NCI-H2196 (cell line): Measurements from ENCODE around the gene AASDH.

ENCODE experiments used
- DNase-seq: peaks from one replicate; lab custom pipeline; 2025; ENCODE audit not compliant: unreplicated experiment; lab: John Stamatoyannopoulos, UW

The AASDH gene

DNA sequence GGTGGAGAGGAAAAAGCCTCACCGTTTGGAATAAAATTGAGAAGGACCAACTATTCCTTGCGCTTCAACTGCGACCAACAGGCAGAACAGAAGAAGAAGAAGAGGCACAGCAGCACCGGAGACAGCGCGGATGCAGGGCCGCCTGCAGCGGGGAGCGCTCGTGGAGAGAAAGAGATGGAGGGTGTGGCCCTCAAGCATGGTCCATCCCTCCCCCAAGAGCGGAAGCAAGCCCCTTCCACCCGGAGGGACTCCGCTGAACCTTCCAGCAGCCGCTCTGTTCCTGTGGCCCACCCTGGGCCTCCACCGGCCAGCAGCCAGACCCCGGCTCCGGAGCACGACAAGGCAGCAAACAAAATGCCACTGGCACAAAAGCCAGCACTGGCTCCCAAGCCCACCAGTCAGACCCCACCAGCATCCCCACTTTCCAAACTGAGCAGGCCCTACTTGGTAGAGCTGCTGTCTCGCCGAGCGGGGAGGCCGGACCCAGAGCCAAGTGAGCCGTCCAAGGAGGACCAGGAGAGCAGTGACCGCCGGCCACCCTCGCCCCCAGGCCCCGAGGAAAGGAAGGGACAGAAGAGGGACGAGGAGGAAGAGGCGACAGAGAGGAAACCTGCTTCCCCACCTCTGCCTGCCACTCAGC lies 71.2 kb downstream of the AASDH start:
- DNase-seq, result no peak

DNA sequence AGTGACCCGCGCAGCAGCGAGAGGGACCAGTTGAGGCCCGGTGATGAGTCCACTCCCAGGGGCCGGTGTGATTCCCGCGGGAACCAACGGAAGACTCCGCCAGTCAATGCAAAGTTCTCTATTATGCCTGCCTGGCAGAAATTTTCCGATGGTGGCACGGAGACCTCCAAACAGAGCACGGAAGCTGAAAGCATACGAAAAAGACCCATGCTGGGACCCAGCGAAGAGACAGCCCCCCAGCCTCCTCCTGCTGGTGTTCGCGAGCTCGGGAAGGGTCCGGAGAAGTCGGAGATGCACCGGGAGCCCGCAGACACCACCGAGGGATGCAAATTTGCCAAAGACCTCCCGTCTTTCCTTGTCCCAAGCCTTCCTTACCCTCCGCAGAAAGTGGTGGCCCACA lies 71.7 kb downstream of the AASDH start:
- no peak for DNase-seq

DNA sequence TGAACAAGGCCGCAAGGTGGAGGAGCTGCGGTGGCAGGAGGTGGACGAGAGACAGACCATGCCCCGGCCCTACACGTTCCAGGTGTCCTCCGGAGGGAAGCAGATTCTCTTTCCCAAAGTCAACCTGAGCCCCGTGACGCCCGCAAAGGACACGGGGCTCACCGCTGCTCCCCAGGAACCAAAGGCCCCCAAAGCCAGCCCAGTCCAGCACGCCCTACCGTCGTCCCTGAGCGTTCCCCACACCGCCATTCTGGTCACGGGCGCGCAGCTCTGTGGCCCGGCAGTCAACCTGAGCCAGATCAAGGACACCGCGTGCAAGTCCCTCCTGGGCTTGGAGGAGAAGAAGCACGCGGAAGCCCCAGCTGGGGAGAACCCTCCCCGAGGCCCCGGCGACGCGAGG lies 72.2 kb downstream of the AASDH start:
- DNase-seq, result no peak

DNA sequence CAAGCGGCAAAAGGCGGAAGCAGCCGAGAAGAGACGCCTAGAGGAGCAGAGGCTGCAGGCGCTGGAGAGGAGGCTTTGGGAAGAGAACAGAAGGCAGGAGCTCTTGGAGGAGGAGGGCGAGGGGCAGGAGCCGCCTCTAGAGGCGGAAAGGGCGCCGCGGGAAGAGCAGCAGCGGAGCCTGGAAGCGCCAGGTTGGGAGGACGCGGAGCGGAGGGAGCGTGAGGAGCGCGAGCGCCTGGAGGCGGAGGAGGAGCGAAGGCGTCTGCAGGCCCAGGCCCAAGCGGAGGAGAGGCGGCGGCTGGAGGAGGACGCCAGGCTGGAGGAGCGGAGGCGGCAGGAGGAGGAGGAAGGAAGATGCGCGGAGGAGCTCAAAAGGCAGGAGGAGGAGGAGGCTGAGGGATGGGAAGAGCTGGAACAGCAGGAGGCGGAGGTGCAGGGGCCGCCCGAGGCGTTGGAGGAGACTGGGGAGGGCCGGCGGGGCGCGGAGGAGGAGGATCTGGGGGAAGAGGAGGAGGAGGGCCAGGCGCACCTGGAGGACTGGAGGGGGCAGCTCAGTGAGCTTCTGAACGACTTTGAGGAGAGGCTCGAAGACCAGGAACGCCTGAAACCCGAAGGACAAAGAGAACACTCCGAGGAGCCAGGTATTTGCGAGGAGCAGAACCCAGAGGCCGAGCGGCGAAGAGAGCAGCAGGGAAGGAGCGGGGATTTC lies 72.9 kb downstream of the AASDH start:
- DNase-seq, result no peak

DNA sequence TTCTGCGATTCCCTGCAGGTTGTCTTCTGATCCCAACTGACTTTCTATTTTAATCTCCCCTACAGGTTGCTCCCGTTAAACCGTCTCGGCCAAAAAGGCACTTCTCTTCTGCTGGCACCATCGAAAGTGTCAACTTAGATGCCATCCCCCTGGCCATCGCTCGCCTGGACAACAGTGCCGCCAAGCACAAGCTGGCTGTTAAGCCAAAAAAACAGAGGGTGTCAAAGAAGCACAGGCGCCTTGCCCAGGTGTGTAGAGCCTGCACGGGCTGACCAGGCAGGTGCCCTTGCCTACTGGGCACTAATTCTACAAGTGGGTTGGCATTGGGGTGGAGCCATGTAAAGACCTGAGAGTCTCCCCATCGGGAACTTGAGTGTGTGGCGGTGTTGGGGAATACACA lies 74.2 kb downstream of the AASDH start:
- DNase-seq, result no peak

DNA sequence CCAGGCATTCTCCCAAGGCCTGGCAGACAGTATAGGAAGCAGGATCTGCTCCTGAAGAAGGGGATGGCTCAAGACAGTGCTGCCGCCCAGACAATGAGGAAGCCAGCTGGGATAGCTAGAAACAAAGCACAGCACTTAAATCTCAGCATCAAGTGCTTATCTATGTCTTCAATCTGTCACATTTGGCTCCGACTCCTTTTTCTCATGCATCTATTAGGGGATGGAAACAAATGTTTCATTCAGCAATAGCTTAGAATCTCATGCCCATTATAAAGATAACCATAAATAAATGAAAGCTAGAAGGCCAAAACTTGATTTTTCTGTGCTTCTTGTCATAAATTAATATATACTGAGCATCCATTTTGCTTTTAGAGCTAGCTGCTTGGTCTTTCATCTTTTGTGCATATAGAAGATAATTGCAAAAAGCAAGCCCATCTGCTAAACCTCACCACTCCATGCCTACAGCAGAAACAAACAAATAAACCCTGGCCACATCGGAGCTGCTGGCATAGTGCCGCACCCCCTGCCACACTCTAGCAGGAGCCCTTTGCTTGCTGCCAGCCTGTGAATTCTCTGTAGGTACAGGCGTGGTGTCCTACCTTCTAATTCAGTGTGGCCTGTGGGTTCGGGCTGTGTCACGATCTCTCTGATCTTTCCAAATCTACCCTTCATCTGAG lies 75.9 kb downstream of the AASDH start:
- no peak for DNase-seq

DNA sequence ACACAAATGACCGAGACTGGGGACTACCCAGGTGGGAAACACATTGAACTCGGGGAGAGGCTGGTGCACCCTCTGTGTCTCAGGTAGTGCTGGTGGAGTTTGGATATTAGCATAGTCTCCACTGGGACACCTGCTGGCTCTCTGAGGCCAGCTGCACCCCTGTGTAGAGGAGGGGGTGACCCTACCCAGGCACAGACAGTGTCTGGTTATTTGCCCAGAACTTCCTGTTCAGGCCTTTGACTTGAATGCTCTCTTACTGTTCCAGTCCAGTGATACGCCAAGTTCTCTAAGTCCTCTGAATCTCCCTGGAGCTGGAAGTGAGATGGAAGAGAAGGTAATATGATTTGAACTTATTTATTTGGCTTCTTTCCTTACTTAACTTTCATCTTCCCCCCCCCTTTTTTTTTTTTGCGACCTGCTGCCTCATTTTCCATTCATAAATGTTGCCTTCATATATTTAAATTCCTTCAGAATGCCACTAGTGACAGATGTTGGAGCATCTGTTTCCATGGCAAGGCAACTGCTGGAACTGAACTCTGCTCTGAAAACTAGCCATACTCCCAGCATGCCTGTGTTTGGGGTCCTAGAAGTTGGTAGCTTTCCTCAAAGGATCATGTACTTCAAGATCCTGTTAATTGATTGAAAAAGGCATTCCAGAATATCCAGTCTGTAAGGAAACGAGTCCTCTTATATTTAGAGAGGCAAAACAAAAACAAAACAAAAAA lies 76.7 kb downstream of the AASDH start:
- no peak for DNase-seq

DNA sequence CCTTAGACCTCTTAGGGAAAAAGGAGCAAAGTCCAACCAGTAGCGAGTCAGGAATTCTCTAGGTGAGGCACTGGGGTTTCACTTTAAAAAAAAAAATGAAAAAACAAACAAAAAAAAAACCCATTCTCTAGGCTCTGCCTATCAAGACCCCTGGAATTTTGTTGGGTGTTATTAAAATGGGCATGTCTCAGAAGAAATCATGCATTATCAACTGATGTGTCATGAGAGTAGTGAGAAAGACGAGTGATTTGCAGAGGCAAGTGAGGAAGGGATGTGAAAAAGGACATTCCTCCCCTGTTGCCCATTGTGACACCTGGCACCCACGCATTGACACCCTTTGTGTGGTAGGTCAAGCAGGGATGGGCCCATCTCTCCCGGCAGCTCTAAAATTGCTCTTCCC lies 78.9 kb downstream of the AASDH start:
- no peak for DNase-seq

DNA sequence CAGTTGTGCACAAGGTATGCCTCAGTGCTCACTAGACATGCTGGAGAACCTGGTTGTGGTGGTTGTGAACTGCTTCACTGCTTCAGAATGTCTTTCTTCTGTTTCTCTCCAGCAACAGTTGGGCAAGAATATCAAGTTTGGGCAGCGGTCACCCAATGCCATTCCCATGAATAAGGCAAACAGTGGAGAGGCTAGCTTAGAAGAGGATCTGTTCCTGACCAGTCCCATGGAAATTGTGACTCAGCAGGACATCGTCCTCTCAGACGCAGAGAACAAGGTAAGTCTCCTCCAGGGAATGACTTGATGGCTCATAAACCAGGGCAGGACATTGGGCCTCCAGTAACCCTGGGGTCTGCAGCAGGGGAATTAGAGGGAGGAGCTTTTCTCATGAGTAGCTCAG lies 79.9 kb downstream of the AASDH start:
- no peak for DNase-seq

DNA sequence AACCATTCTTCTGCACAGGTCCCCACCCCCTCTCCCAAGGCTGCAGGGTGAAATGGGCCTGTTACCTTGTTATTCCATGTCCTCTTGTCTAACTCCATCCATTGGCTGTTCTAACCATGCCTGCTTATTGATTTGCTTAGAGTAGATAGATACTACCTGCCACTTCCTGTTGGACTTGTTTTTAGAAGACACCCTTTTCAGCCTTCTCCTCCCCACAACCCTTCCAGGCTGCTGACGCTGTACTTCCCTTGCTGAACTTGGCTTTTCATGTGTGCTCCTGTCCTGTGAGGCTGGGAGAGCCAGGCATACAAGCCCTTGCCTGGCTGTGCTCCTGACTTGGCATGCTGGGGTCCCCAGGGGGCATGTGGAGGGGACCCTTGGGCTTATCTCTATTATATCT lies 81.9 kb downstream of the AASDH start:
- DNase-seq, result no peak

DNA sequence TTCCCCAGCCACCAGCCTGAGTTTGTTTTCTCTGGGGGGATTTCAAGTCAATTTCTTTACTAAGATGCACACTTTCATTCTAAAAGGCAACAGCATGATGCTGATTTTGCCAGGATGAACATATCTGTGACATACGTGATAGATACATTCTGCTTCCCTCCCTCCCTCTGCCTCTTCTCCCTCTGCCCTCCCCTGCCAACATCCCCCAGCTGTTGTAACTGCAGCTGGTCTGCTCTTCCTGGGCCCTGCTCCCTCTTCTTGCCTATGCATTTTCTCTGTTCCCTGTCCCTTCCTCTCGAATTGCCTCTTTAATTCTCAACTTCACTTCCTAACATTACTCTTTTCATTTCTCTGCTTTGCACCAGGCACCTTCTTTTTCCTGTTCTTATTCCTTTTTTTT lies 83.4 kb downstream of the AASDH start:
- no peak for DNase-seq

DNA sequence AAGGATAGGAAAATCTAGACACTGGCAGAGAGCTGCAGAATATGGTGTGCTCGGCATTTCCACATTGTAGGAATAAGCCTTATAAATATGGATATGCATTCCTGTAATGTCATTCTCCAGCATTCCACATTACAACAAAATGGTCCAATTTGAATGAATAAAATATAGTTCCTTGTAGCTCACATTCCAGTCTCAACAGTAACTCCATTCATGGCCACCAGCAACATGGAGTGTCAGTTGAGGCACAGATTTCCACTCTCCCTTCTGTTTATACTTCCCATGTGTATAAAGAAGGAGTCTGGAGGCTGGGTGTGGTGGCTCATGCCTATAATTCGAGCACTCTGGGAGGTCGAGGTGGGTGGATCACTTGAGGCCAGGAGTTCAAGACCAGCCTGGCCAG lies 84.5 kb downstream of the AASDH start:
- no peak for DNase-seq

DNA sequence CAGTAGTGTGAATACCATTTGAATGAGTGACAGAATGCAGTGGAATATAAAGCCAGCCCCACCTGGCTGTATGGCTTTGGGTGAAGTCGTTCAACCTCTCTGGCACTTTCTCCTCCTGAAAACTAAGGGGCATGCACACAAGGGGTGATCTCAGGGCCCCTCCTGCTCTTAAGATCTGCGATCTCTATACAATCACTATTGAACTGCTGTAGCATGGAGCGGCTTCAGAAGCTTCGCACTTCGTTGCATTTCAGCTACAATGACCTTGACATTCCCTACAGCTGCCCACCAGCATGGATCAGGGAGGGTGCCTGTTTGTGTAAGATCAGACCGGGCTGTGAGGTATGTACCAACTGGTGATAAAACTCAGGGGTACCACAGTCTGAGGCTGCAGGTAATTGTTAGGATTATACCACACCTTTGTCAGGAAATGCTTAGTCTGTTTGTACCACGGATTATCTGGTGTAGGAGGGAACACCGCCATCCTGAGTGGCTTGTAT lies 85.2 kb downstream of the AASDH start:
- no peak for DNase-seq

DNA sequence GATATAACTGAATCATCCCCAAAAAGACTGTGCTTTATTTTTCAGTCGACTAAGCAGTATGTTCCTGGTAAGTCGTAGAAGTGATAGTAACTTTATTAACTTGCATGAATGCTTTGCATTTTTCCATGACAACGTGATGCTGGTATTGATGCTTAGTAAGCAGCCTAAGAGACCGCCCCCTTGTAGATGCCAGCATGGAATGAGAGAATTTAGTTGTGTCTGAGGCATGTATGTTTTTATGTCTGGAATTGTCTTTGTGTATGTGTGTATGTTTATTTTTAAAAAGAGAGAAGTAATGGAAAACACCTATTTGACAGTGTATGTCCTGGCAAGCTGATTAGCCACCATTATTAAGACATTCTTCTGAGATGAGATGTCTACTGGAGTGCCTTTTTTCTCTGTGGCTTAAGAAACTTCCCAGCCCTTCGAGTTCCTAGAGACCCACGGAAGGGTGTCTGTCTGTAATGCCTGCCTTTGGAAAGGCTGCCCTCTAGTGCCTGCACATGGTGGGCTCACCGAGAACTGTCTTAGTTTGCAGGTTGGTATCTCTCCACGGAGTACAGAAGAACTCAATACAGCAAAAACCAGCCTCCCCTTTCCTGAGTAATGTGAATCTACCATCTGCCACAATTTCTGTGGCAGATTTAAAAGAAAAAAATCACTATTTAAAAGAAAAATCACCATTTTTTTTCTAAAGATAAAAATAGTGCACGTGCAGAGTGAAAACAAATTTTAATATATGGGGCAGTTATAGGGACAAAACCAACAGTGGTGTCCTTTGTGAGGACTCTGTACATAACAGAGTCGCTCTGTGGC lies 85.9 kb downstream of the AASDH start:
- DNase-seq, result peak; percentile 31

DNA sequence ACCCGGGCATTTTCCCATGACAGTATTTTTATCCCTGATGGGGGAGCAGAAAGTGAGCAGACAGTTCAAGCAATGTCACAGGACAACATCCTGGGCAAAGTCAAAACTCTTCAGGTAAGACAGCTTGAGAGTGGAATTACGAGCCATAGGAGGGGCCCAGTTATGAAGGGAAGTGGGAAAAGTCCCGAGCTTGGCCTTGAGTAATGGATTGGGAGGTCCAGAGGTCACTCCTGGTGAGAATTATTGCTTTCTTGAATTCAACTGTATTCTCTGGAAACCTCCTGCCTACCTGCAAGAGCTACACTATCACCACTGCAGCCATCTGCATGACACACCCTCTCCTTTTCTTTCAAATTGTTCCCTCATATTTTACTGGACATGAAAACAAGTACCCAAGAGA lies 89.1 kb downstream of the AASDH start:
- no peak for DNase-seq

DNA sequence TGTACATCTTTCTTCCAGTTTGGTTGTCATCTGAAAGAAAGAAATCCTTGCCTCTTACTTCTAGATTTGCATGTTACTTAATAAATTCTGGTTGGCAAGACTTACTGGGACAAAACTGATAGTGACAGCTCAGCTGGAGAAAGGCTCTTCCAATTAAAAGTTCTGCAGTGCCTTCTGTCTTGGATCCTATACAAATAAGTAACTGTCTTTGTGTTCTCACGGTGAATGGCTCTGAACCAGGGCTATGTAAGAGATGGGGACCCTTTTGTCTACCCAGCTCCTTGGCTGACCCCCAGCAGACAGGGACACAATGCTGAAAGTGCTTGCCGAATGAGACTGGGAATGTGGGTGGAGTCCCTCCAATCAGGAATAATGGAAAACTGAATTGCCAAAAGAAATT lies 89.5 kb downstream of the AASDH start:
- no peak for DNase-seq

DNA sequence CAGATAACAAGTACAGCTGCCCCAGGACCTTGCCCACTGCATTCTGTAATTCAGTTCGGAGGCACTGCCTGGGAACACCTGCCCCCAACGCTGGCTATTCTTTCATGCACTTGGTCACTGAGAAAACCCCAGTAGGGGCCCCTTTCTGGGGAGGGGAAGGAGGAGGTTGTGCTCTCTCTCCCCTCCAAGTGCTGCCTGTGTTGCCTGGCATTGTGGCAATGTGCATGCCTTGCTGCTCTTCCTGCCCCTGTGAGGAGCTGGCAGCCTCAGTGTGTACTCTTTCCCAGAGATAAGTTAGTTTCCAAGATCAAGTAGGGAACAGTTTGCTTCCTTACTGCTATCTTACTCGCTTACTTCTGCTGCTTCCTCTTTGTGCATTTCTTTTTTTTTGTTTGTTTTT lies 90.8 kb downstream of the AASDH start:
- DNase-seq, result no peak

DNA sequence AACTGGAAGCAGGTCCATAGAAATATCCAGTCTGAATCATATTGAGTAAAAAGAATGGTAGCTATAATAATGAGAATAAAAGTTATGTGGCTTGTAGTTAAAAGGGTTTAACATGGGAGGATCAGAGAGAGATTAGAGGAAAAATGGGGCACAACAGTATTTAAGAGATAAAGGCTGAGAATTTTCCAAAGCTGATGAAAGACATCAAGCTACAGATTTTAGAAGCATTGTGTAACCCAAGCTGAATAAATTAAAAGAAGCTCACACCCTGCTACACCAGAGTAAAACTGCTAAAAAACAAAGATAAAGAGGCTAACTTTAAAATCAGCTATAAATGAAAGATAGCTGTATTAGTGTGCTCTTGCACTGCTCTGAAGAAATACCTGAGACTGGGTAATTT lies 94.2 kb downstream of the AASDH start:
- no peak for DNase-seq

DNA sequence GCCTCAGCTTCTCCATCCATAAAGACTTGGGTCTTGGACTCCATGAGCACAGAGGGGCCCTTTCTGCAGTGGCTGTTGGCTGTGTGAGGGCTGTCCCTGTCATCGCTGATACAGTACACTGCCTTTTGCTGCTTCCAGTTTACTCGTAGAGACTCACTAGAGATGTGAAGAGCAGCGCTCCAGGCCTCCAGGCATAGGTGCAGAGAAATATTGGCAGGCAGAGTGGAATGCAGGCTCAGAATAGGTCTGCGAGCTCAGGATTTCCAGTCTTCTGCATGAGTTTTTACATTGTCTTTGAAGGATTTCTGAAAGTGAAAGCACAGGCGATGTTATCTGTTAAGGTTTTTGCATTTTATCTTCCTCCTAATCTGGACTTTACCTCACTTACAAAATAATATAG lies 97.4 kb downstream of the AASDH start:
- DNase-seq, result no peak

DNA sequence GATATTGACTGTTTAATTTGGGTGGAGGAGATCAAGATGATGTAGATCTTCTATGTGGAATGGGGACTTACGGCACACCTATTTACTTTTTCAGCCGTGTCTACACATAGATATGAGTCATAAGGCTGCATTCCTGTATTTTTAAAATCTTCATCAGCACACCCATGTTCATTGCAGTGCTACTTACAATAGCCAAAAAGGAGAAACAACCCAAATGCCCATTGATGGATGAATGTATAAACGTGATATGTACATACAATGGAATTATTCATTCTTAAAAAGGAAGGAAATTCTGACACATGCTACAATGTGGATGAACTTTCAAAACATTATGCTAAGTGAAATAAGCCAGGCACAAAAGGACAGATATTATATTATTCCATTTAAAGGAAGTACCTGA lies 98.6 kb downstream of the AASDH start:
- no peak for DNase-seq
